GM12875 (cell line): ENCODE results near the gene C4orf50.

Experiments used
- H3K4me3 ChIP-seq: one replicate; pipeline ENCODE4 v1.5.1; 2011; ENCODE audit warnings: low read depth, low read length, control low read depth
- TF ChIP-seq, protein P1 (sequence below): IDR thresholded peaks from 2 replicates; pipeline ENCODE4 v1.5.1; 2011; ENCODE audit warnings: low read depth, mild to moderate bottlenecking, control low read depth, inconsistent platforms, low read length, moderate library complexity, borderline replicate concordance; ENCODE audit not compliant: insufficient read depth

C4orf50 gene

DNA sequence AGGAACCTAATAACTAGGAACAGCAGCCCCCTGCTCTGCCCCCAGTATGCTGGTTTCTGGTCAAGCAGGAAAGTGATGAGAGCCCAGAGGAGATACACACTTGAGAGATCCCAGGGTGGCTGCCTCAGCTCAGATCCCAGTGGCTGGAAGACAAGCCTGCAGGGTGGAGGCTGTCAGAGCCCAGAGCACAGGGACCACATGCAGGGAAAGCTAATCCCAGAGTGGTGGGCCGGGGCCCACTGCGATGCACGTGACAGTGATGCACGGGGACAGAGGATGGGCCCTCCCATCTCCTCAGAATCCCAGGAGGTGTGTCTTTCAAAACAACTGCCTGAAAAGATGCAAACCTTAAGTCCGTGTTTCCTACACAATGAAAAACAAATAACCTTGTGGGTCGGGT is 96.2 kb downstream of the C4orf50 start:
- TF ChIP-seq, protein P1, sequence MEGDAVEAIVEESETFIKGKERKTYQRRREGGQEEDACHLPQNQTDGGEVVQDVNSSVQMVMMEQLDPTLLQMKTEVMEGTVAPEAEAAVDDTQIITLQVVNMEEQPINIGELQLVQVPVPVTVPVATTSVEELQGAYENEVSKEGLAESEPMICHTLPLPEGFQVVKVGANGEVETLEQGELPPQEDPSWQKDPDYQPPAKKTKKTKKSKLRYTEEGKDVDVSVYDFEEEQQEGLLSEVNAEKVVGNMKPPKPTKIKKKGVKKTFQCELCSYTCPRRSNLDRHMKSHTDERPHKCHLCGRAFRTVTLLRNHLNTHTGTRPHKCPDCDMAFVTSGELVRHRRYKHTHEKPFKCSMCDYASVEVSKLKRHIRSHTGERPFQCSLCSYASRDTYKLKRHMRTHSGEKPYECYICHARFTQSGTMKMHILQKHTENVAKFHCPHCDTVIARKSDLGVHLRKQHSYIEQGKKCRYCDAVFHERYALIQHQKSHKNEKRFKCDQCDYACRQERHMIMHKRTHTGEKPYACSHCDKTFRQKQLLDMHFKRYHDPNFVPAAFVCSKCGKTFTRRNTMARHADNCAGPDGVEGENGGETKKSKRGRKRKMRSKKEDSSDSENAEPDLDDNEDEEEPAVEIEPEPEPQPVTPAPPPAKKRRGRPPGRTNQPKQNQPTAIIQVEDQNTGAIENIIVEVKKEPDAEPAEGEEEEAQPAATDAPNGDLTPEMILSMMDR, result no peak
- no peak overlapping the region for H3K4me3 ChIP-seq

DNA sequence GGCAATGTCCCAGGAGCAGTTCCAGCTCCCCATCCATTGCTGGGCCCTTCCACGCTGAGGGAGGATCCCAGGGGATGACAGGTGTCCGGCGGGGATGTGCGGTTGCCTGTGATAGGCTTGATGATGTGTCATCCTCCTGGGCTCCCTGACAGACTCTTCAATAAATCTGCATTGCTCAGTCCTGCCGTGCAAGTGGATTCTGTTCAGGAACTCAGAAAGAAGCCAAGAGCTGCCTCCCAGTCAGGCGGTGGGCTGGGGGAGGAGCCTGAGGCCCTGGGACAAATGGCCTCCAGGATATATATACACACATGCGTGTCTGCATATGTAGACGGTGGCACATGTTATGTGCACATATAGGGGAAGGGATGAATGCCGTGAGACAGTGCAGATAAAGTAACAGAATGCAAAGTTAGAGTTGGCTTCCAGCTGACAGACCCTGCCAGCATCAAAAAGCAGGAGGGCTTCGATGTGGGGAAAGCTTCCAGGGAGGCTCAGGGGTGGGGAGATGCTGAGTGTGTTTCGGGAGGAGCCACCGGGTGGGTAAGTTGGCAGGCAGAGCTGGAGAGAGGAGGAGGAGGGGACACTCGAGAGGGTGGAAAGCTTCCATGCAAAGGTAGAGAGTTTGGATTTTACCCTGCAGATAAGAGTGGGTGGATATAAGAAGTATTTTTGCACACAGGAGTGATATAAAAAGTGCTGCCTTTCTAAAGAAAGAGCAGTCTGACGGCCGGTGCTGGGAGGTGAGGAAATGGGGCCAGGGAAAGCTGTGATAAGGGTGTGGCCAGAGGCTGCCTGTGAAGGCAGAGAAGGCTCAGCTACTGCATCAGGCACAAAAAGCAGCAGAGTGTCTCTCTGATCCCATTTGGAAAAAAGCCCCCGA is 96.9 kb downstream of the C4orf50 start:
- TF ChIP-seq, protein P1, result no peak
- no peak overlapping the region for H3K4me3 ChIP-seq

DNA sequence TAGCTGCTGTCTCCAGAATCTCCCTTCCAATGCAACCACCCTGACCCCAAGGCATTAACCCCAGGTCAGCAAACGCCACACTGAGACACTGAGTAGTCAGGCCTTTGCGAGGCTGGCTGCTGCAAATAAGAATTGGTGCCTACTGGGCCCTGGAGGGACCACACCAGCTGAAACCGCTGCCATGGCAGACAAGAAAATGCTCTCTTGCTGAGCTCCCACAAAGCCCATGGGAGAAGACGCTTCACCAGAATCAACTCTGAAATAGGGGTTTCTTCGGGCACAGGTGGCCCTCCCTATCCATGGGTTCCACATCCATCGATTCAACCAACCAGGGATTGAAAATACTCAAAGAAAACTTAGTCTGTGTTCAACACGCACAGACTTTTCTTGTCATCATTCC is 98.7 kb downstream of the C4orf50 start:
- no peak overlapping the region for H3K4me3 ChIP-seq

DNA sequence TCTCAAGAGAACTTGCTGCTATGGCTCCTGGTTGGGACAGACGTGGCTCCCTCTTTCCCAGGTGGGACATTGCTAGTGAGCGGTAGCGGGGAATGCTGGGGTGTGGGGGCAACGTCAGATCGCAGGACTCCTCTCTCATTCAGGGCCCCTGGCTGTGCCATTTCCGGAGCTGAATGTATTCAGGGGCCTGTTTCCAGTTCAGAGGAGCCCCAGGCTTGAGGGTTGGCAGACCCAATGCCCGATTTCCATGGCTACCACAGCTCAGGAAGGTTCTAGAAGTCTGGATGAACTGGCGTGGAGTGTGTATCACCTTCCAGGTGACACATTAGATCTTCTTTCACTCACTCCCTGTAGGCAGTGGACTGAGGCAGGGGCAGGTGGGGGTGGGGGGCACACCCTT is 99.2 kb downstream of the C4orf50 start:
- TF ChIP-seq, protein P1, result no peak
- H3K4me3 ChIP-seq, result no peak overlapping the region

More for the DNA sequence above, 98.7 kb downstream of the C4orf50 start:
- TF ChIP-seq, protein P1, result no peak

DNA sequence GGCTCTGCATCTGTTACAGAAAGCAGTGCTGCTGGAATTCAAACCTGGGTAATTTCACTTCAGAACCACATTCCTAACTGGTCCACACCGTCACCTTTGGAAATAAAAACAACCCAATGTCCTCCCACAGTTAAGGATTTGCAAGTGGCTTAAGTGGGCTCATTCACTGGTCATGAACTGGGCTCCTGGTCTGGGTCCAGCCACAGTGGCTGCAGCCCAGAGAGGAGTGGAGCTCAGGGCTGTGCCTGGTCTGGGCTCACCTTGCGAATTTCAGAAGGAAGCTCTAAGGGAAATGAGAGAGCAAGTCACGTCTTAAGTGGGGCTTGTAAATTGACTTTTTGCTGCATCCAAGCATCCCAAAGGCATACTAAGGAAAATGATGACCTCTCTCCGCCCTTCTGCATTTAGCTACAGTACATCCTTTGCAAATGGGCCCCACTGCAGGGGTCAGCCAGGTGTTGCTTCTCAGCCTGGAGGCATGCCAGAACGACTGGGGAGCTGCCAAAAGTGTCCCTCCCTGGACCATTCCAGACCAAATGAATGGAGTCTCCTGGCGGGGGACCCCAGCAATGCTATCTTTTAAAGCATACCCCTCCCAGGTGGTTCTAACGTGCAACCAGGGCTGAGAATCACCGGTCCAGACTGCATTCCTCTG is 99.8 kb downstream of the C4orf50 start:
- H3K4me3 ChIP-seq, result no peak overlapping the region
- TF ChIP-seq, protein P1, result no peak

DNA sequence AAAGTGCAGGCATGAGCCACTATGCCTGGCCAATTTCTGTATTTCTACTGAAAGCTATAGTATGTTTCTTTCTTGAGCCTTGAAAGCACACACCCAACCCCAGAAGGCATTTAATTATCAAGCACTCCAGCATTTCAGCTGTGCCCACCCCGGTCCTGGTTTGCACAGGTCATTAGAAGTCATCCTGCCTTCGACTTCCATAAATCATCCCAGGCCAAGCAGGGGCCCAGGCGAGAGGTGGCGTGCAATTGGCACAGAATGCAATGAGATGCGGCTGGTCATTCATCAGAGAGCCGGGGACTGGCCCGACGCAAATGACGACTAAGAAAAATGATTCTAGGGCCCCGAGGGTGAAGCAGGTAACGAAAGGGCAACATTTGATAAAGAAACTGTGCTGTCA is 100.6 kb downstream of the C4orf50 start:
- TF ChIP-seq, protein P1, result no peak

More for the DNA sequence above, 100.6 kb downstream of the C4orf50 start:
- no peak overlapping the region for H3K4me3 ChIP-seq
